GM23248 (cell line): ENCODE data around the gene HOXC10. TPM values are rescaled to one million over a fixed set of nuclear protein-coding genes. Genes with fewer than 3 reads are reported as not detected.

ENCODE experiments used
- DNase-seq: peaks from one replicate; pipeline ENCODE4 v3.0.0-alpha.2; 2015
- H2AFZ ChIP-seq: fragments of 200-600 bp; sonication (generic); 2 replicates; pipeline ENCODE4 v1.6.1; 2016; ENCODE audit warnings: antibody characterized with exemption
- H3F3A ChIP-seq: fragments of 200-600 bp; sonication (generic); 2 replicates; pipeline ENCODE4 v1.6.1; 2016; ENCODE audit warnings: mild to moderate bottlenecking, antibody characterized with exemption, mixed run types; ENCODE audit not compliant: insufficient read depth
- H3K27ac ChIP-seq: fragments of 200-600 bp; sonication (generic); 2 replicates; pipeline ENCODE4 v1.5.1; 2016; ENCODE audit warnings: mild to moderate bottlenecking
- H3K27me3 ChIP-seq: fragments of 200-600 bp; sonication (generic); replicated peaks from 2 replicates; pipeline ENCODE4 v1.6.1; 2016; ENCODE audit warnings: mild to moderate bottlenecking; ENCODE audit not compliant: insufficient read depth
- H3K36me3 ChIP-seq: fragments of 200-600 bp; sonication (generic); 2 replicates; pipeline ENCODE4 v1.6.1; 2016; ENCODE audit warnings: low read depth, mild to moderate bottlenecking
- H3K4me1 ChIP-seq: fragments of 200-600 bp; sonication (generic); 2 replicates; pipeline ENCODE4 v1.6.1; 2016; ENCODE audit warnings: mild to moderate bottlenecking; ENCODE audit not compliant: insufficient read depth
- H3K4me2 ChIP-seq: fragments of 200-600 bp; sonication (generic); one replicate; pipeline ENCODE4 v1.6.1; 2016; ENCODE audit warnings: mild to moderate bottlenecking; ENCODE audit not compliant: unreplicated experiment
- H3K4me3 ChIP-seq: fragments of 200-600 bp; sonication (generic); 2 replicates; pipeline ENCODE4 v1.5.1; 2016; ENCODE audit warnings: mild to moderate bottlenecking
- H3K79me2 ChIP-seq: fragments of 200-600 bp; sonication (generic); 2 replicates; pipeline ENCODE4 v1.6.1; 2016; ENCODE audit warnings: mild to moderate bottlenecking; ENCODE audit not compliant: insufficient read depth
- H3K9ac ChIP-seq: fragments of 200-600 bp; sonication (generic); 2 replicates; pipeline ENCODE4 v1.6.1; 2016; ENCODE audit warnings: mild to moderate bottlenecking
- H3K9me2 ChIP-seq: fragments of 200-600 bp; sonication (generic); 2 replicates; pipeline ENCODE4 v1.6.1; 2016; ENCODE audit warnings: mixed run types, mild to moderate bottlenecking, moderate library complexity; ENCODE audit not compliant: insufficient read depth
- H3K9me3 ChIP-seq: fragments of 200-600 bp; sonication (generic); one replicate; pipeline ENCODE4 v1.6.1; 2017; ENCODE audit warnings: low read depth
- H4K20me1 ChIP-seq: fragments of 200-600 bp; sonication (generic); 2 replicates; pipeline ENCODE4 v1.6.0; 2016; ENCODE audit not compliant: insufficient read depth
- EZH2 ChIP-seq: fragments of 200-600 bp; sonication (generic); IDR thresholded peaks from 2 replicates; pipeline ENCODE4 v1.6.1; 2018; ENCODE audit warnings: antibody characterized with exemption, mild to moderate bottlenecking; ENCODE audit not compliant: insufficient read depth, poor library complexity, severe bottlenecking
- EZH2phosphoT487 ChIP-seq: fragments of 200-600 bp; sonication (generic); IDR thresholded peaks from 2 replicates; pipeline ENCODE4 v1.6.1; 2018; ENCODE audit warnings: antibody characterized with exemption, moderate library complexity, mild to moderate bottlenecking, low read depth; ENCODE audit not compliant: insufficient read depth
- WGBS, 2 experiments: methylation state at CpG; one replicate each; pipeline ENCODE4 v1.1.6; 2015 to 2017; ENCODE audit warnings: low lambda C conversion rate in 2 of 2, low coverage in 1 of 2; ENCODE audit errors: missing lambda C conversion rate in 2 of 2; 5-methylcytosine and 5-hydroxymethylcytosine counted together
- in situ Hi-C: fragments of 300-500 bp; cut with MboI; formaldehyde crosslinking; loops from 2 replicates; pipeline ENCODE4 v1.15.0; 2020
- polyA plus RNA-seq: library from polyadenylated mRNA; unstranded; fragments of >200 nt; fragmentation: Nextera tagmentation; extraction: Ambion mirVana; gene quantifications from 2 replicates; pipeline ENCODE4 v1.2.1, GENCODE V29; 2016
- total RNA-seq: library from RNA; depleted of rRNA; stranded (reverse); fragments of >200 nt; shearing (Covaris generic); gene quantifications from 2 replicates; pipeline ENCODE4 v1.2.3, GENCODE V29; 2014

Gene HOXC10
- total and polyA plus RNA-seq, 2 experiments from 2014 or later: not detected

DNA sequence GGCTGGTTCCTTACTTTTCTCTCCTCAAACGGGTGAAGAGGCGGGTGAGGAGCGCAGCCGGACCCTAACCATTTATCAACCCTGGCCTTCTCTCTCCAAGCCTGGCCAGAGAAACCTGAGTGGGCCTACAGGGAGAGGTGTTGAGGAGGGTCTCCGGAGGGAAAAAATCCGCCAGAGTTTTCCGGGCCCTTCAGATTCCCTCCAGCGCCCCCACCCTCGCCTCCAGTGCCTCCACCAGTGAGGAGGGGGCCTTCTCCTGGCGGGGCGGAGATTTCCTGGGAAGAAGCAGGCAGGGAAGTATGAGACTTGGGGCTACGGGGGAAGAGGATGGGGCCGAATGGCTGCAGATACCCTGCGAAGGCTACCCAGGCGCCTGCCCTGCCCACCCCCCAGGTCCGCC, 46.5 kb downstream of the HOXC10 start:
- Histone ChIP-seq H3K9ac (peak overlapping the region; percentile 97), H3K27ac (peak overlapping the region; percentile 99), H3K27me3 (no peaks in the 10 kb centered on the region), H3K4me2 (peak overlapping the region; percentile 94), H3K36me3 (no peaks in the 10 kb centered on the region), H3K4me1 (peaks cover 37% of the 10 kb centered on the region), H3F3A (peaks cover 27% of the 10 kb centered on the region), H3K4me3 (peak overlapping the region; percentile 77), H3K9me2 (no peaks in the 10 kb centered on the region), H3K79me2 (peaks cover 93% of the 10 kb centered on the region), H2AFZ (peak overlapping the region; percentile 81), H4K20me1 (no peaks in the 10 kb centered on the region), H3K9me3 (no peaks in the 10 kb centered on the region)
- TF ChIP-seq EZH2phosphoT487: no peak
- peak; percentile 12 for DNase-seq
- 21 to 25% methylated on average over 16 of the region's 16 CpGs for WGBS, 2 experiments
- in situ Hi-C loops: no loop called here

GRCh38 chr12:54032086-54032619, 47.2 kb downstream of the HOXC10 start:
- Histone ChIP-seq H3K9me3 (no peaks in the 10 kb centered on the region), H4K20me1 (no peaks in the 10 kb centered on the region), H2AFZ (no peak overlapping the region), H3K27ac (peak overlapping the region; percentile 99), H3K9ac (peak overlapping the region; percentile 97), H3K27me3 (no peaks in the 10 kb centered on the region), H3K9me2 (no peaks in the 10 kb centered on the region), H3F3A (peaks cover 23% of the 10 kb centered on the region), H3K4me2 (peak overlapping the region; percentile 94), H3K4me1 (peaks cover 34% of the 10 kb centered on the region), H3K79me2 (peaks cover 89% of the 10 kb centered on the region), H3K4me3 (peak overlapping the region; percentile 77), H3K36me3 (no peaks in the 10 kb centered on the region)
- whole genome bisulfite sequencing, 2 experiments: 42 to 45% methylated on average over 6 of the region's 6 CpGs
- in situ Hi-C loops: no loop called here
- no peak for DNase-seq
- no peak for TF ChIP-seq EZH2
- no peak for TF ChIP-seq EZH2phosphoT487

DNA sequence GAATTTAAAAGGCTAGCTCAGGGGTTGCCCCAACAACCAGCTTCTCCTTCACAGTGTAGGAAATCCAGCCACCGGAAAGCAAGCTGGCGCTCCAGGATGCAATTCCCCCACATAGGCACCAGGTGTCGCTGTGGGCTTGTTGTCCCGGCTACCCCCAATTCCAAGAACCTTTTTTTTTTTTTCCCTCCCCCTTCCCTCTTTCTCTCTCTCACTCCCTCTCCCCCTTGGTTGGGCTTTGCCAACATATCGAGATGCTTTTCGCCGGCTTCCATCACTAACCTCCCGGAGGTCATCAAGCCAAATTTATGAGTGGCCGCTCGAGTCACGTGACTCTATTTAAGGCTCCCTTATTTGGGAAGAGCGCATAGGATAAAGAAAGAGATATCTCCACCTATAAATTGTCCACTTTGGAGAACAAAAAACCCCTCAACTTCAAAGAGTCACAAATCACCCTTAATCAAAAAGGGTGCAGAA, 47.7 kb downstream of the HOXC10 start, which contains the start of gene HOXC5:
TSS of gene HOXC5 (plus strand) at position 424 of the 474 bp plus-strand sequence. CDS start 73 bp downstream, outside the sequence.
- Histone ChIP-seq H3F3A (peaks cover 18% of the 10 kb centered on the region), H3K4me1 (peaks cover 30% of the 10 kb centered on the region), H3K4me3 (peak within 1 kb of the TSS; percentile 77), H3K4me2 (peak within 1 kb of the TSS; percentile 94), H3K79me2 (peaks cover 84% of the 10 kb centered on the region), H3K27me3 (no peaks in the 10 kb centered on the region), H3K9me2 (no peaks in the 10 kb centered on the region), H3K9me3 (no peaks in the 10 kb centered on the region), H3K36me3 (no peaks in the 10 kb centered on the region), H4K20me1 (no peaks in the 10 kb centered on the region), H2AFZ (peak within 1 kb of the TSS; percentile 70), H3K27ac (peak within 1 kb of the TSS; percentile 99), H3K9ac (peak within 1 kb of the TSS; percentile 97)
- in situ Hi-C loops: no loop called here
- WGBS, 2 experiments: 2% methylated on average over 12 of the region's 12 CpGs
- DNase-seq: peak; percentile 81
- no peak for TF ChIP-seq EZH2phosphoT487
- TF ChIP-seq EZH2: no peak

- in situ Hi-C loops: no loop called here
- Histone ChIP-seq H3K9ac (peak overlapping the region; percentile 97), H3K27me3 (no peaks in the 10 kb centered on the region), H3F3A (peaks cover 16% of the 10 kb centered on the region; the same call in 1 of the 2 replicates), H3K36me3 (no peaks in the 10 kb centered on the region), H4K20me1 (no peaks in the 10 kb centered on the region), H3K4me1 (peaks cover 27% of the 10 kb centered on the region), H3K27ac (peak overlapping the region; percentile 99), H3K4me3 (peak overlapping the region; percentile 72), H3K4me2 (peak overlapping the region; percentile 94), H3K9me3 (no peaks in the 10 kb centered on the region), H3K9me2 (no peaks in the 10 kb centered on the region), H3K79me2 (peaks cover 77% of the 10 kb centered on the region), H2AFZ (peak overlapping the region; percentile 70)
- peak; percentile 87 for DNase-seq
- TF ChIP-seq EZH2 (no peak), EZH2phosphoT487 (no peak)
- 1% methylated on average over 46 to 61 of the region's 61 CpGs for WGBS, 2 experiments
These were observed 48.4 kb downstream of the HOXC10 start for GRCh38 chr12:54033106-54033979.
